Gastrocnemius medialis (tissue), 4 donors: ENCODE data around the gene PPOX.

Experiments used
- POLR2A ChIP-seq, 2 donors: fragments of 450-650 bp; IDR thresholded peaks; one replicate each; pipeline ENCODE4 v1.6.1; 2017; ENCODE audit warnings: antibody characterized with exemption in 2 of 2, mild to moderate bottlenecking in 2 of 2, moderate library complexity in 2 of 2
- TF ChIP-seq, protein P1 (sequence below), 5 experiments: fragments of 450-650 bp in 3 of 5; fragments of 200-600 bp in 2 of 5; sonication (generic) in 2 of 5; IDR thresholded peaks in 4 of 5; conservative IDR thresholded peaks in 1 of 5; 1 replicate in 4 of 5; 2 replicates in 1 of 5; pipeline ENCODE4 v1.5.1; 2016 to 2019; ENCODE audit warnings: antibody characterized with exemption in 5 of 5, mild to moderate bottlenecking in 3 of 5, moderate library complexity in 3 of 5

- TF ChIP-seq, protein P1, sequence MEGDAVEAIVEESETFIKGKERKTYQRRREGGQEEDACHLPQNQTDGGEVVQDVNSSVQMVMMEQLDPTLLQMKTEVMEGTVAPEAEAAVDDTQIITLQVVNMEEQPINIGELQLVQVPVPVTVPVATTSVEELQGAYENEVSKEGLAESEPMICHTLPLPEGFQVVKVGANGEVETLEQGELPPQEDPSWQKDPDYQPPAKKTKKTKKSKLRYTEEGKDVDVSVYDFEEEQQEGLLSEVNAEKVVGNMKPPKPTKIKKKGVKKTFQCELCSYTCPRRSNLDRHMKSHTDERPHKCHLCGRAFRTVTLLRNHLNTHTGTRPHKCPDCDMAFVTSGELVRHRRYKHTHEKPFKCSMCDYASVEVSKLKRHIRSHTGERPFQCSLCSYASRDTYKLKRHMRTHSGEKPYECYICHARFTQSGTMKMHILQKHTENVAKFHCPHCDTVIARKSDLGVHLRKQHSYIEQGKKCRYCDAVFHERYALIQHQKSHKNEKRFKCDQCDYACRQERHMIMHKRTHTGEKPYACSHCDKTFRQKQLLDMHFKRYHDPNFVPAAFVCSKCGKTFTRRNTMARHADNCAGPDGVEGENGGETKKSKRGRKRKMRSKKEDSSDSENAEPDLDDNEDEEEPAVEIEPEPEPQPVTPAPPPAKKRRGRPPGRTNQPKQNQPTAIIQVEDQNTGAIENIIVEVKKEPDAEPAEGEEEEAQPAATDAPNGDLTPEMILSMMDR (IDR thresholded peaks at IDR 0.05 in 4 of 5, conservative IDR thresholded peaks at IDR 0.05 in 1 of 5) = peak; percentile 71 to 89 (median 75)
- TF ChIP-seq POLR2A (IDR thresholded peaks at IDR 0.05) = no peak
These were observed 26.5 kb downstream of the PPOX start for GRCh38 chr1:161192476-161193465.
